Keratinocyte (primary cell): ENCODE measurements around the gene ACBD5. TPM values are rescaled to one million over a fixed set of nuclear protein-coding genes. Genes with fewer than 3 reads are reported as not detected.

Source experiments
- DNase-seq: peaks from one replicate; pipeline ENCODE4 v3.0.0-alpha.2; 2011; ENCODE audit warnings: low read depth, missing footprints, low spot score
- FAIRE-seq: peaks from 2 replicates; lab custom pipeline; 2011; peaks lifted over from hg19 to GRCh38; lab: Jason Lieb, UNC
- H2AFZ ChIP-seq: 2 replicates; pipeline ENCODE4 v1.6.0; 2012; ENCODE audit warnings: low read length, control low read depth, inconsistent platforms; ENCODE audit not compliant: control insufficient read depth
- H3K27ac ChIP-seq: 2 replicates; pipeline ENCODE4 v1.5.1; 2011; ENCODE audit warnings: low read length; ENCODE audit not compliant: control insufficient read depth, insufficient read depth
- H3K27me3 ChIP-seq: 3 replicates; pipeline ENCODE4 v1.6.0; 2011; ENCODE audit warnings: low read length; ENCODE audit not compliant: control insufficient read depth, insufficient read depth; ENCODE audit errors: extremely low read depth
- H3K36me3 ChIP-seq, 2 experiments: 2 replicates in 1 of 2; 3 replicates in 1 of 2; pipeline ENCODE4 v1.5.1; 2011; ENCODE audit warnings: low read length in 2 of 2, mild to moderate bottlenecking in 1 of 2; ENCODE audit not compliant: control insufficient read depth in 2 of 2, insufficient read depth in 2 of 2; ENCODE audit errors: extremely low read depth in 1 of 2
- H3K4me1 ChIP-seq: 3 replicates; pipeline ENCODE4 v1.5.1; 2011; ENCODE audit warnings: low read length; ENCODE audit not compliant: control insufficient read depth, insufficient read depth; ENCODE audit errors: extremely low read depth
- H3K4me2 ChIP-seq: 3 replicates; pipeline ENCODE4 v1.6.0; 2011; ENCODE audit warnings: low read depth, low read length; ENCODE audit not compliant: control insufficient read depth, insufficient read depth; ENCODE audit errors: extremely low read depth
- H3K4me3 ChIP-seq, 3 experiments: fragments of 200-600 bp in 1 of 3; sonication (generic) in 1 of 3; 2 replicates in 2 of 3; 3 replicates in 1 of 3; pipeline ENCODE4 v1.5.1; 2011 to 2016; ENCODE audit warnings: low read length in 3 of 3, mild to moderate bottlenecking in 3 of 3, control low read depth in 2 of 3, inconsistent platforms in 1 of 3, low read depth in 1 of 3, mixed read lengths in 1 of 3, mixed run types in 1 of 3, moderate library complexity in 1 of 3; ENCODE audit not compliant: control insufficient read depth in 2 of 3, insufficient read depth in 2 of 3; ENCODE audit errors: extremely low read depth in 1 of 3
- H3K79me2 ChIP-seq: 2 replicates; pipeline ENCODE4 v1.6.0; 2012; ENCODE audit warnings: low read length; ENCODE audit not compliant: control insufficient read depth, insufficient read depth
- H3K9ac ChIP-seq: 3 replicates; pipeline ENCODE4 v1.6.0; 2011; ENCODE audit warnings: low read length; ENCODE audit not compliant: control insufficient read depth, insufficient read depth; ENCODE audit errors: extremely low read depth
- H3K9me1 ChIP-seq: 3 replicates; pipeline ENCODE4 v1.6.0; 2011; ENCODE audit warnings: low read length; ENCODE audit not compliant: control insufficient read depth, insufficient read depth; ENCODE audit errors: extremely low read depth
- H3K9me3 ChIP-seq: 2 replicates; pipeline ENCODE4 v1.5.1; 2012; ENCODE audit warnings: low read depth, low read length; ENCODE audit not compliant: control insufficient read depth
- H4K20me1 ChIP-seq: 3 replicates; pipeline ENCODE4 v1.6.0; 2011; ENCODE audit warnings: low read length; ENCODE audit not compliant: control insufficient read depth, insufficient read depth; ENCODE audit errors: extremely low read depth
- EZH2 ChIP-seq: IDR thresholded peaks from one replicate; pipeline ENCODE4 v1.6.1; 2012; ENCODE audit warnings: inconsistent platforms, mild to moderate bottlenecking, low read length, moderate library complexity
- dilution Hi-C: fragments of 300-500 bp; cut with MboI; formaldehyde crosslinking; loops from one replicate; pipeline ENCODE4 v1.7.0; 2020; ENCODE audit warnings: low sequenced_read_pairs; ENCODE audit not compliant: extremely low pct_ligation_motif_present
- polyA plus RNA-seq, 5 experiments: library from polyadenylated mRNA; depleted of rRNA in 3 of 5; stranded (reverse) in 3 of 5; stranded (forward) in 1 of 5; unstranded in 1 of 5; fragments of >200 nt; gene quantifications; 1 replicate in 1 of 5; 2 replicates in 3 of 5; 3 replicates in 1 of 5; pipeline versions ENCODE4 v1.2.1 to v1.2.3, GENCODE V29; 2011 to 2012; ENCODE audit warnings: missing spikeins in 2 of 5, low read depth in 1 of 5, low replicate concordance in 1 of 5
- TF ChIP-seq, protein P1 (sequence below), 3 experiments: IDR thresholded peaks in 1 of 3; conservative IDR thresholded peaks in 1 of 3; optimal IDR thresholded peaks in 1 of 3; 2 replicates in 2 of 3; 3 replicates in 1 of 3; pipeline versions ENCODE3 to v1.5.1; 2011; ENCODE audit warnings: low read length in 3 of 3, mild to moderate bottlenecking in 3 of 3, moderate library complexity in 2 of 3, control low read depth in 1 of 3, inconsistent platforms in 1 of 3; ENCODE audit not compliant: insufficient read depth in 2 of 3; ENCODE audit errors: extremely low read depth in 1 of 3

The ACBD5 gene
- polyA plus RNA-seq, 1 donor (not counting 4 experiments of a cell fraction or from before 2014, with no cell fraction given) = 11.7 TPM

DNA sequence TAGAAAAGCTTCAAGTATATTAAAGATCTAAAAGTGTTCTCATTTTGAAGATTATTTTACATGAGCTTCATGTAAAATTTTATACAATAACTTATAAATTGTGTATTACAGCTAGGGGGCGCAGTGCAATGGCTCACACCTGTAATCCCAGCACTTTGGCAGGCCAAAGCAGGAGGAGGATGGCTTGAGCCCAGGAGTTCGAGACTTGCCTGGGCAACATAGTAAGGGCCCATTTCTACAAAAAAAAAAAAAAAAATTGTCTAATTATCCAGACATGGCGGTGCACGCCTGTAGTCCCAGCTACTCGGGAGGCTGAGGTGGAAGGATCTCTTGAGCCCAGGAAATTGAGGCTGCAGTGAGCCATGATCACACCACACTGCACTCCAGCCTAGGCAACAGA lies 16.6 kb downstream of the ACBD5 start:
- Histone ChIP-seq H3K4me2 (no peak overlapping the region), H4K20me1 (no peaks in the 10 kb centered on the region), H3K9ac (no peak overlapping the region), H3K36me3 (no peaks in the 10 kb centered on the region), H3K9me1 (no peaks in the 10 kb centered on the region), H3K27ac (no peak overlapping the region), H3K27me3 (no peaks in the 10 kb centered on the region), H3K9me3 (no peaks in the 10 kb centered on the region), H2AFZ (no peak overlapping the region), H3K79me2 (no peaks in the 10 kb centered on the region), H3K4me1 (no peaks in the 10 kb centered on the region), H3K4me3 (no peak overlapping the region)
- FAIRE-seq (no peak), DNase-seq (no peak)
- dilution Hi-C loops = no loop called here
- TF ChIP-seq, protein P1, sequence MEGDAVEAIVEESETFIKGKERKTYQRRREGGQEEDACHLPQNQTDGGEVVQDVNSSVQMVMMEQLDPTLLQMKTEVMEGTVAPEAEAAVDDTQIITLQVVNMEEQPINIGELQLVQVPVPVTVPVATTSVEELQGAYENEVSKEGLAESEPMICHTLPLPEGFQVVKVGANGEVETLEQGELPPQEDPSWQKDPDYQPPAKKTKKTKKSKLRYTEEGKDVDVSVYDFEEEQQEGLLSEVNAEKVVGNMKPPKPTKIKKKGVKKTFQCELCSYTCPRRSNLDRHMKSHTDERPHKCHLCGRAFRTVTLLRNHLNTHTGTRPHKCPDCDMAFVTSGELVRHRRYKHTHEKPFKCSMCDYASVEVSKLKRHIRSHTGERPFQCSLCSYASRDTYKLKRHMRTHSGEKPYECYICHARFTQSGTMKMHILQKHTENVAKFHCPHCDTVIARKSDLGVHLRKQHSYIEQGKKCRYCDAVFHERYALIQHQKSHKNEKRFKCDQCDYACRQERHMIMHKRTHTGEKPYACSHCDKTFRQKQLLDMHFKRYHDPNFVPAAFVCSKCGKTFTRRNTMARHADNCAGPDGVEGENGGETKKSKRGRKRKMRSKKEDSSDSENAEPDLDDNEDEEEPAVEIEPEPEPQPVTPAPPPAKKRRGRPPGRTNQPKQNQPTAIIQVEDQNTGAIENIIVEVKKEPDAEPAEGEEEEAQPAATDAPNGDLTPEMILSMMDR (optimal IDR thresholded peaks at IDR 0.05 in 1 of 3, IDR thresholded peaks at IDR 0.05 in 1 of 3, conservative IDR thresholded peaks at IDR 0.05 in 1 of 3; ENCODE audit: extremely low read depth in 1 of 3, insufficient read depth in 2 of 3, low read length in 3 of 3) = peak; percentile 38 to 57 (median 49)
- no peak for TF ChIP-seq EZH2

DNA sequence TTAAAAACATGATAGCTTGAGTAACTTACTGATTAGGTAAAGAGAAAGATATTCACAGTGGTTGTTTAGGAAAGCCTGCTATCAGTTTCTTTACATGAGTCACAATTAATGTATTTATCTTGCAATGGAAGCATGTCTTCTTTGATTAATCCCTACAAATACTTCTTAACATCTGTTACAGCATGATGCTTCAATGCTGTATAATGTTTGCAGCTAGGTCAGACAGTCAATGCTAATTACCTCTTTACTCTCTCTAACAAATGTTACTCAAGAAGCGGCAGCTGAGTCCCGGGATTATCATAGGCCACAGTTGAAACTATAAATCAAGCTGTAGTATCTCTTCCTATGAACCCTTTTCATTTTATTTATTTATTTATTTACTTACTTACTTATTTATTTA lies 33.2 kb downstream of the ACBD5 start:
- no peak overlapping the region for H3K9ac ChIP-seq
- no peaks in the 10 kb centered on the region for H3K79me2 ChIP-seq
- H4K20me1 ChIP-seq = no peaks in the 10 kb centered on the region
- H3K4me2 ChIP-seq = no peak overlapping the region
- DNase-seq (no peak), FAIRE-seq (no peak)
- no peaks in the 10 kb centered on the region for H3K9me3 ChIP-seq
- no peaks in the 10 kb centered on the region for H3K4me1 ChIP-seq
- H3K9me1 ChIP-seq = no peaks in the 10 kb centered on the region
- H3K27me3 ChIP-seq = no peaks in the 10 kb centered on the region
- no peak overlapping the region for H3K27ac ChIP-seq
- H2AFZ ChIP-seq = no peak overlapping the region
- H3K4me3 ChIP-seq = no peak overlapping the region
- dilution Hi-C loops = no loop called here
- H3K36me3 ChIP-seq = peaks cover 4 to 9% of the 10 kb centered on the region in 2 experiments
- TF ChIP-seq EZH2 = no peak
- TF ChIP-seq, protein P1 (optimal IDR thresholded peaks at IDR 0.05 in 1 of 3, IDR thresholded peaks at IDR 0.05 in 1 of 3, conservative IDR thresholded peaks at IDR 0.05 in 1 of 3; ENCODE audit: extremely low read depth in 1 of 3, insufficient read depth in 2 of 3, low read length in 3 of 3) = no peak
